ENCODE data around the gene SPEM2. TPM values are rescaled to one million over a fixed set of nuclear protein-coding genes. Genes with fewer than 3 reads are reported as not detected.

The SPEM2 gene
- total RNA-seq, 1 experiment from 2014 or later: not detected

- Histone ChIP-seq H3K56ac (ENCODE audit: insufficient read length, low read depth, low read length) (no peak overlapping the region), H3K23me2 (ENCODE audit: insufficient read length, low read depth, low read length, poor library complexity, severe bottlenecking) (peaks cover 5% of the 10 kb centered on the region), H3K4me1 (ENCODE audit: insufficient read depth, low read length) (no peaks in the 10 kb centered on the region; the same call in 1 of the 2 replicates), H4K91ac (ENCODE audit: insufficient read length, low read depth, low read length) (no peak overlapping the region), H2BK120ac (ENCODE audit: low read depth, low read length, poor library complexity, severe bottlenecking) (no peak overlapping the region), H2BK12ac (ENCODE audit: insufficient read length, low read depth, low read length) (no peak overlapping the region), H2BK5ac (ENCODE audit: insufficient read length, low read length) (no peak overlapping the region), H3K4ac (ENCODE audit: low read depth, low read length) (no peak overlapping the region), H2AK5ac (ENCODE audit: insufficient read length, low read length) (no peak overlapping the region), H3K23ac (ENCODE audit: insufficient read length, low read depth, low read length) (no peak overlapping the region), H3K14ac (ENCODE audit: insufficient read depth, low read length) (peak overlapping the region; percentile 71; the same call in 1 of the 2 replicates), H3K79me1 (ENCODE audit: insufficient read depth, low read depth, low read length, poor library complexity, severe bottlenecking) (no peaks in the 10 kb centered on the region), H3K18ac (ENCODE audit: insufficient read length, low read depth, low read length) (no peak overlapping the region), H4K8ac (replicated peaks; ENCODE audit: insufficient read length, low read depth, low read length) (no peak overlapping the region), H3T11ph (ENCODE audit: low read length) (no peak overlapping the region), H2AFZ (ENCODE audit: low read length) (no peak overlapping the region), H4K5ac (ENCODE audit: insufficient read length, low read depth, low read length) (no peak overlapping the region), H3K27ac (ENCODE audit: insufficient read length, low read depth, low read length) (no peak overlapping the region), H3K9me3 (ENCODE audit: control insufficient read depth, low read depth, low read length) (no peaks in the 10 kb centered on the region), H3K79me2 (ENCODE audit: insufficient read depth, low read length) (no peaks in the 10 kb centered on the region), H2BK15ac (ENCODE audit: low read depth, low read length) (no peak overlapping the region), H4K20me1 (ENCODE audit: control insufficient read depth, insufficient read depth, insufficient read length) (no peaks in the 10 kb centered on the region), H3K27me3 (ENCODE audit: insufficient read depth, low read length) (no peaks in the 10 kb centered on the region), H2BK20ac (ENCODE audit: low read depth, low read length, poor library complexity, severe bottlenecking) (no peak overlapping the region), H3K9ac (ENCODE audit: extremely low read depth, insufficient read length, low read length) (peak overlapping the region; percentile 40), H3K4me2 (ENCODE audit: insufficient read depth, insufficient read length, low read length) (peak overlapping the region; percentile 78)
- Mint-ChIP-seq H3K27ac (peak overlapping the region in 2 of 3 experiments; percentile 73 to 95; a peak in 4 of 7 replicates), H3K36me3 (ENCODE audit: insufficient read depth in 1 of 3, low read depth in 3 of 3) (peaks cover 19 to 30% (median 22%) of the 10 kb centered on the region in 3 experiments), H3K4me3 (peak overlapping the region; percentile 84 to 96), H3K4me1 (peaks cover 26 to 34% of the 10 kb centered on the region in 2 experiments), H3K9me3 (peaks cover 0 to 2% of the 10 kb centered on the region in 2 experiments; a peak in 1 of 5 replicates), H3K27me3 (ENCODE audit: low read depth) (no peaks in the 10 kb centered on the region)
- no peak for TF ChIP-seq CTCF (conservative IDR thresholded peaks at IDR 0.05)
- WGBS (ENCODE audit: extremely low coverage, insufficient read length, low lambda C conversion rate): no CpG with 5 or more reads among the region's 38 CpGs
- DNase-seq: no peak
Measured at GRCh38 chr17:7405350-7406234, 19.8 kb upstream of the SPEM2 start.
